ENCODE data around the gene SIAH2.
A peak's percentile ranks its signal among the peaks of the same experiment; 100 is the strongest.

The SIAH2 gene

DNA sequence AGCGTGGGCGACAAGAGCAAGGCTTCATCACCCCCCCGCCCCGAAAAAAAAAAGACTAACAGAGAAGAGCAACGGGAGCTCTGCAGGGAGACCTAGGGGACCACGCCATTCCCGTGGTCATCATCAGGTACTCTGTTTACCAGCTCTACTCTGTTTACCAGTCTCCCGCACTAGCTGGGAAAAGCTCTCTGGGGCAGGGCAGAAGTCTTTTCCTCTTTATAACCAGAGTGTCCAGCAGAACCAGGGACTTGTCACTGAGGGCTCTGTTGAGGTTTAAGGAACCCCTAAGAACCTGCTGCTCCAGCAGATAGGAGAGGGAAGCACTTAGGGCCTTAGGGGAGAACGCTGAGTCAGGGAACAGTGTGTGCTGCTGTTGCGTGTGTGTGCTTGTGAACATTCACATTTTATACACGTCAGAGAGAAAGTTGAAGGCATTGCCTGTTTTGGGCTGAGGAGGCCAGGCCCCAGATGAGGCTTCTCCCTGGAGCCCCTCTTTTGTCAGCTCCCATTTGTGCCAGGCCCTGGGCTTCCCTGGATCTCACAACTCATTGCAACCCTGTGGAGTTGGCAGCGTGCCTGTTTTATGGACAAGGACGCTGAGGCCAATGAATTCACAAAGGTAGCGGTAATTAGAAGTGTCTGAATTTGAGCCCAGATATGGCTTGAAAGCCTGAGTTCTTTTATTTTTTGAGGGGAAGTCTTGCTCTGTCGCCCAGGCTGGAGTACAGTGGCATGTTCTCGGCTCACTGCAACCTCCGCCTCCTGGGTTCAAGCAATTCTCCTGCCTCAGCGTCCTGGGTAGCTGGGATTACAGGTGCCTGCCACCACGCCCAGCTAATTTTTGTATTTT lies 35.1 kb downstream of the SIAH2 start:
- no peaks in the 10 kb centered on the region for H3K27me3 ChIP-seq (replicated peaks)
- H3K27ac ChIP-seq = no peak overlapping the region
- no peaks in the 10 kb centered on the region for H3K36me3 ChIP-seq (replicated peaks)
- TF ChIP-seq, protein P1, sequence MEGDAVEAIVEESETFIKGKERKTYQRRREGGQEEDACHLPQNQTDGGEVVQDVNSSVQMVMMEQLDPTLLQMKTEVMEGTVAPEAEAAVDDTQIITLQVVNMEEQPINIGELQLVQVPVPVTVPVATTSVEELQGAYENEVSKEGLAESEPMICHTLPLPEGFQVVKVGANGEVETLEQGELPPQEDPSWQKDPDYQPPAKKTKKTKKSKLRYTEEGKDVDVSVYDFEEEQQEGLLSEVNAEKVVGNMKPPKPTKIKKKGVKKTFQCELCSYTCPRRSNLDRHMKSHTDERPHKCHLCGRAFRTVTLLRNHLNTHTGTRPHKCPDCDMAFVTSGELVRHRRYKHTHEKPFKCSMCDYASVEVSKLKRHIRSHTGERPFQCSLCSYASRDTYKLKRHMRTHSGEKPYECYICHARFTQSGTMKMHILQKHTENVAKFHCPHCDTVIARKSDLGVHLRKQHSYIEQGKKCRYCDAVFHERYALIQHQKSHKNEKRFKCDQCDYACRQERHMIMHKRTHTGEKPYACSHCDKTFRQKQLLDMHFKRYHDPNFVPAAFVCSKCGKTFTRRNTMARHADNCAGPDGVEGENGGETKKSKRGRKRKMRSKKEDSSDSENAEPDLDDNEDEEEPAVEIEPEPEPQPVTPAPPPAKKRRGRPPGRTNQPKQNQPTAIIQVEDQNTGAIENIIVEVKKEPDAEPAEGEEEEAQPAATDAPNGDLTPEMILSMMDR (IDR thresholded peaks at IDR 0.05; ENCODE audit: low read depth, low read length, missing control alignments) = no peak
- DNase-seq = no peak
- in situ Hi-C loops (cut with HindIII; ENCODE audit: low pct_ligation_motif_present, low sequenced_read_pairs) = no loop called here
- H3K4me3 ChIP-seq (ENCODE audit: low read depth, low read length) = no peak overlapping the region

DNA sequence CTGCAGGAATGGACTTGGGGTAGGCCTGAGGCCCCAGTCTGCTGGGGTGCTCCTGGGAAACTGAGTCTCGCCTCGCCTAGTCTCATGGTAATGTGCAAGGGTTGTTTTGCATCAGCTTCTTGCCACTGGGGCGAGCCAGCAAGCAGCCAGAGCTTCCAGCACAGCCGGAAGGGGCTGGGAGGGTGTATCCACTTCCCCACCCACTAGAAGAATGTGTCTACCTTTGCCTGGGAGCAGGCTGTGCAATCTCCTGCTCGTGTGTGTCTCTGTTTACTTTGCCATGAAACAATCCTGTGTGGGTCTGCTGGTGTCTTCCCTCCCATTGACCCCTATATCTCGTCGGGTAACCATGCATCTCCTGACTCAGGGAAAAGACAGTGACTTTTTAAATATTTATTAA lies 37.4 kb downstream of the SIAH2 start:
- no peak overlapping the region for H3K27ac ChIP-seq
- TF ChIP-seq, protein P1 (IDR thresholded peaks at IDR 0.05; ENCODE audit: low read depth, low read length, missing control alignments) = no peak
- DNase-seq = no peak

DNA sequence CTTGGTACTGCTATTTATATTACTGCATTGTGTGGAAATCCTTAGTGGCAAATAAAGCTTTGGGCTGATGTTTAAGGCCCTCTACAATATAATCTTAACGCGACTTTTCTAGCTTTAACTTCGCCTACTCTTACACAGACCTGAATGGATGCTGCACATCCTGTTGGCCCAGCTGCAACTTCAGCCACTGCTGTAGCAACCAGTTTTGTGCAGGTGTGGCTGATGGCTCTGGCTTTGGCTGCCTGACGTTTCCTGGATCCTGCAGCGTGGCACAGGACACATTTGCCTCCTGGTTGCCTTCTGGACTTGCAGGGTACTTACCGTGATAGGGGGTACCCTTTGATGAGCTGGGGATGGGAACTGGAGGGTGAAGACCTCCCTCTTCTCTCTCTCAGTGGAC lies 39.0 kb downstream of the SIAH2 start:
- in situ Hi-C loops (cut with HindIII; ENCODE audit: low pct_ligation_motif_present, low sequenced_read_pairs) = no loop called here
- Histone ChIP-seq H3K27ac (no peak overlapping the region), H3K36me3 (replicated peaks) (no peaks in the 10 kb centered on the region), H3K27me3 (replicated peaks) (no peaks in the 10 kb centered on the region), H3K4me3 (ENCODE audit: low read depth, low read length) (no peak overlapping the region)
- no peak for DNase-seq
- TF ChIP-seq, protein P1 (IDR thresholded peaks at IDR 0.05; ENCODE audit: low read depth, low read length, missing control alignments) = no peak

More for the DNA sequence above, 37.4 kb downstream of the SIAH2 start:
- H3K4me3 ChIP-seq (ENCODE audit: low read depth, low read length) = no peak overlapping the region
- in situ Hi-C loops (cut with HindIII; ENCODE audit: low pct_ligation_motif_present, low sequenced_read_pairs) = no loop called here
- no peaks in the 10 kb centered on the region for H3K27me3 ChIP-seq (replicated peaks)
- no peaks in the 10 kb centered on the region for H3K36me3 ChIP-seq (replicated peaks)

DNA sequence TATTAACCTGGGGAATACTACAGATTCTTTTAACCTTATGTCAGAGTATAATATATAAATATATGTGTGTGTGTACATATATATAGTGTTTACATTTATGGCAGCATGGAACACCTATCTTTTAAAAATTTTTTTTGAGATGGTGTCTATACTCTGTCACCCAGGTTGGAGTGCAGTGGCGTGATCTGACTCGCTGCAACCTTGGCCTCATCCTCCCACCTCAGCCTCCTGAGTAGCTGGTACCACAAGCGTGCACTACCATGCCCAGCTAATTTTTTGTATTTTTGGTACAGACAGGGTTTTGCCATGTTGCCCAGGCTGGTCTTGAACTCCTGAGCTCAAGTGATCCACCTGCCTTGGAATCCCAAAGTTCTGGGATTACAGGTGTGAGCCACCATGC lies 40.7 kb downstream of the SIAH2 start:
- no peaks in the 10 kb centered on the region for H3K27me3 ChIP-seq (replicated peaks)
- in situ Hi-C loops (cut with HindIII; ENCODE audit: low pct_ligation_motif_present, low sequenced_read_pairs) = no loop called here
- TF ChIP-seq, protein P1 (IDR thresholded peaks at IDR 0.05; ENCODE audit: low read depth, low read length, missing control alignments) = no peak

DNA sequence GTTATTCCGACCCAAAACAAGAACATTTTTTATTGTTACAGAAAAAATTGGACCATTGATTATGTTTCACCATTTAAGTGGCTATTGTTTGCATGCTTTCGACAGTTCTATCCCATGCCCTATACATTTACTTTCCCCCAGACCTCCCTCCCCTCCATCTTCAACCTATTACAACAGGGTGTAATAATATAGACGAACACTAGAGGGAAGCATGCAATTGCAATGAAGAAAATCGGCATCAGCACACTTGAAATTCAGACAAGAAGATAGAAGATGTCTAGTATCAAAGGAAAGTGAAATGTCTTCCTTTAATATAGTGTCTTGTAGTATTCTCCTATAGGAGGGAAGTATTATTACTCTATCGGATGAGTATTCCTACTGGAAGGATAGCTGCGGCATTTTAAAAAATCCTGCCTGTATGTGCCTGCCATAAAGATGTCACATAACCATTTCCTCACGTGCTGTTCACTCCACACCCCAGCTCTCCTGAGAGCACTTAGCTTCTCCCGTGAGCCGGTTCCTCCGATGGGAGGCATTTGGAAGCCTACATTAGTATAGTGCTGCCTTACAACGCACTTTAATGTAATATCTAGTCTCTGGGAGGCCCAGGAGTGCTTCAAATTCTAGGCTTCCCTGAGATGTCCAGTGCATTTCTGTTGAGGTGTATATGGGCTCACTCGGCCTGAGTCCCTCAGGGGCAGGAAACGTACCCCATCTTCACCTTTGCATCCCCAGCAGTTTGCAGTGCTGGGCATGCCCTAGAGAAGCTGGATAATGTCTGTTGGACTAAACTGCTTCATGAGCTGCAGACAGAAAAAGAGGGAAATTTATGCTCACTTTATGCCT lies 41.5 kb downstream of the SIAH2 start:
- DNase-seq = peak; percentile 29
- in situ Hi-C loops (cut with HindIII; ENCODE audit: low pct_ligation_motif_present, low sequenced_read_pairs) = no loop called here
- H3K4me3 ChIP-seq (ENCODE audit: low read depth, low read length) = no peak overlapping the region
- TF ChIP-seq, protein P1 (IDR thresholded peaks at IDR 0.05; ENCODE audit: low read depth, low read length, missing control alignments) = peak; percentile 64
- H3K27me3 ChIP-seq (replicated peaks) = no peaks in the 10 kb centered on the region
- no peaks in the 10 kb centered on the region for H3K36me3 ChIP-seq (replicated peaks)
- no peak overlapping the region for H3K27ac ChIP-seq

More for the DNA sequence above, 40.7 kb downstream of the SIAH2 start:
- no peak for DNase-seq
- Histone ChIP-seq H3K36me3 (replicated peaks) (no peaks in the 10 kb centered on the region), H3K27ac (no peak overlapping the region), H3K4me3 (ENCODE audit: low read depth, low read length) (no peak overlapping the region)

Measured in brain microvascular endothelial cell (primary cell).